Activated CD8-positive, alpha-beta memory T cell treated with anti-CD3 and anti-CD28 coated beads, Interleukin-2, amount 10 ng/mL, durations not matched to agents 7 days and 5 days (primary cell): ENCODE data around the gene FUT4. TPM values are rescaled to one million over a fixed set of nuclear protein-coding genes. Genes with fewer than 3 reads are reported as not detected.
"Not testable (repeated sequence)": the region's sequence is repeated elsewhere in the genome, so short reads cannot be mapped to it uniquely, and the experiment has no call there.

Experiments used
- ATAC-seq: fragments of 150-1000 bp; cut with Tn5 transposase; one replicate; pipeline ENCODE4 v1.10.0; 2021; ENCODE audit warnings: moderate library complexity
- CTCF ChIA-PET: fragments of 350-600 bp; sonication (Branson Sonifier 250); formaldehyde crosslinking; loops from one replicate; lab custom pipeline; 2021; ENCODE audit warnings: antibody characterized with exemption; lab: Charles Lee
- DNase-seq: peaks from one replicate; pipeline ENCODE4 v3.0.0-alpha.2; 2020
- H3K27ac Mint-ChIP-seq: one replicate; pipeline ENCODE4 v1.8.0; 2021; ENCODE audit warnings: mild to moderate bottlenecking, mixed read lengths
- H3K27me3 Mint-ChIP-seq: one replicate; pipeline ENCODE4 v1.8.0; 2021; ENCODE audit warnings: mixed read lengths
- H3K36me3 Mint-ChIP-seq: one replicate; pipeline ENCODE4 v1.8.0; 2021; ENCODE audit warnings: mild to moderate bottlenecking, mixed read lengths
- H3K4me1 Mint-ChIP-seq: one replicate; pipeline ENCODE4 v1.8.0; 2021; ENCODE audit warnings: mixed read lengths
- H3K4me3 Mint-ChIP-seq: one replicate; pipeline ENCODE4 v1.8.0; 2021; ENCODE audit warnings: mild to moderate bottlenecking, moderate library complexity, mixed read lengths
- H3K9me3 Mint-ChIP-seq: one replicate; pipeline ENCODE4 v1.8.0; 2022; ENCODE audit warnings: low read depth, mixed read lengths
- total RNA-seq, 2 experiments: library from RNA; stranded (reverse); gene quantifications; one replicate each; pipeline ENCODE4 v1.2.3, GENCODE V29; 2021

The FUT4 gene, protein sequence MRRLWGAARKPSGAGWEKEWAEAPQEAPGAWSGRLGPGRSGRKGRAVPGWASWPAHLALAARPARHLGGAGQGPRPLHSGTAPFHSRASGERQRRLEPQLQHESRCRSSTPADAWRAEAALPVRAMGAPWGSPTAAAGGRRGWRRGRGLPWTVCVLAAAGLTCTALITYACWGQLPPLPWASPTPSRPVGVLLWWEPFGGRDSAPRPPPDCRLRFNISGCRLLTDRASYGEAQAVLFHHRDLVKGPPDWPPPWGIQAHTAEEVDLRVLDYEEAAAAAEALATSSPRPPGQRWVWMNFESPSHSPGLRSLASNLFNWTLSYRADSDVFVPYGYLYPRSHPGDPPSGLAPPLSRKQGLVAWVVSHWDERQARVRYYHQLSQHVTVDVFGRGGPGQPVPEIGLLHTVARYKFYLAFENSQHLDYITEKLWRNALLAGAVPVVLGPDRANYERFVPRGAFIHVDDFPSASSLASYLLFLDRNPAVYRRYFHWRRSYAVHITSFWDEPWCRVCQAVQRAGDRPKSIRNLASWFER
- total RNA-seq, result 1 to 10 TPM; 5.8 to 6.5 TPM

DNA sequence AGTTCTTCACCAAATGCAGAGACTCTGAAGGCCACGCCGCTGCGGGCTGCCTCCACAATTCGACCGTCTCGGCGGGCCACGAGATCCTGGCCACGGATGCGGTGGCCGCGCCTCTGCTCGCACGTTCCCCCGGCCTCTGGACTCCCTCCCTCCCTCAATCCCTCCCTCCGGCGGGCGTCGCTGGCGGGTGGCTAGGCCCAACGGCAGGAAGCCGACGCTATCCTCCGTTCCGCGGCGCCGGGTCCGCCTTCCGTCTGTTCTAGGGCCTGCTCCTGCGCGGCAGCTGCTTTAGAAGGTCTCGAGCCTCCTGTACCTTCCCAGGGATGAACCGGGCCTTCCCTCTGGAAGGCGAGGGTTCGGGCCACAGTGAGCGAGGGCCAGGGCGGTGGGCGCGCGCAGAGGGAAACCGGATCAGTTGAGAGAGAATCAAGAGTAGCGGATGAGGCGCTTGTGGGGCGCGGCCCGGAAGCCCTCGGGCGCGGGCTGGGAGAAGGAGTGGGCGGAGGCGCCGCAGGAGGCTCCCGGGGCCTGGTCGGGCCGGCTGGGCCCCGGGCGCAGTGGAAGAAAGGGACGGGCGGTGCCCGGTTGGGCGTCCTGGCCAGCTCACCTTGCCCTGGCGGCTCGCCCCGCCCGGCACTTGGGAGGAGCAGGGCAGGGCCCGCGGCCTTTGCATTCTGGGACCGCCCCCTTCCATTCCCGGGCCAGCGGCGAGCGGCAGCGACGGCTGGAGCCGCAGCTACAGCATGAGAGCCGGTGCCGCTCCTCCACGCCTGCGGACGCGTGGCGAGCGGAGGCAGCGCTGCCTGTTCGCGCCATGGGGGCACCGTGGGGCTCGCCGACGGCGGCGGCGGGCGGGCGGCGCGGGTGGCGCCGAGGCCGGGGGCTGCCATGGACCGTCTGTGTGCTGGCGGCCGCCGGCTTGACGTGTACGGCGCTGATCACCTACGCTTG is at the start of gene FUT4:
TSS of gene FUT4 (plus strand) at position 227 of the 951 bp plus-strand sequence. CDS start at position 440, 213 bp downstream.
- H3K27ac Mint-ChIP-seq, result peak within 1 kb of the TSS; percentile 100
- DNase-seq, result peak; percentile 85
- CTCF ChIA-PET, result interaction anchor here (0.8 kb wide), 1 partner anchor 24 kb away, joined by 3 read pairs; no protein-coding TSS in a partner anchor

DNA sequence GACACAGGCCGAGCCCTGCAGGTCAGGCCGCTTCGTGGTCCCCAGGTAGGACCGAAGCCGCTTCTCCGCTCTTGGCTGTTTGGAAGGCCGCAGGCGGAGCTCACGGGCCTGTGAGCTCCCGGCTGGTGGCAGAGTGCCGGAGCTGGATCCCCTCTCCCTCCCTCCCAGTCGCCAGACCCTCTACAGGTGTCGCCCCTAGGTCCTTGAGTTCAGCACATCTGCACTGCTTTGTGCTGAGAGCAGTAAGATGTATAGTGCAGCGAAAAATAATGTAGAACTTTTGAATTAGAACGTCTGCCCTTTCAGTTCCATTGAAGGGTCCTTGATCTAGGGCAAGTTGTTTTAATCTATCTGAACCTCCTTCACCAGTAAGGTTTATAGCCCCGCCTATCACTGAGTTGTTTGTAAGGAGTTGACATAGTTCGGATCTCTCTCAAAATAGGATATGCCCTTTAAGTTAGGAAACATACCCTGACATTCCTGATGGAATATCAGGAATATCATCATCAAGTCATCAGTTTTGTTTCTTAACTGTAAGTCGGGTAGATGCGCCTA is 49.5 kb upstream of the FUT4 start:
- H3K4me3 Mint-ChIP-seq, result peak overlapping the region; percentile 94
- no peaks in the 10 kb centered on the region for H3K9me3 Mint-ChIP-seq
- H3K27ac Mint-ChIP-seq, result peak overlapping the region; percentile 93
- CTCF ChIA-PET, result interaction anchor here (1.0 kb wide), 1 partner anchor 11 kb away, joined by 4 read pairs; no protein-coding TSS in a partner anchor
- peak; percentile 73 for ATAC-seq
- no peak for DNase-seq
- peaks cover 29% of the 10 kb centered on the region for H3K36me3 Mint-ChIP-seq
- peaks cover 33% of the 10 kb centered on the region for H3K4me1 Mint-ChIP-seq
- H3K27me3 Mint-ChIP-seq, result no peaks in the 10 kb centered on the region

More for the DNA sequence above, at the start of gene FUT4:
- Mint-ChIP-seq H3K36me3 (peaks cover 6% of the 10 kb centered on the region), H3K9me3 (no peaks in the 10 kb centered on the region), H3K27me3 (no peaks in the 10 kb centered on the region), H3K4me1 (peaks cover 31% of the 10 kb centered on the region), H3K4me3 (peak within 1 kb of the TSS; percentile 97)
- ATAC-seq, result peak; percentile 85

DNA sequence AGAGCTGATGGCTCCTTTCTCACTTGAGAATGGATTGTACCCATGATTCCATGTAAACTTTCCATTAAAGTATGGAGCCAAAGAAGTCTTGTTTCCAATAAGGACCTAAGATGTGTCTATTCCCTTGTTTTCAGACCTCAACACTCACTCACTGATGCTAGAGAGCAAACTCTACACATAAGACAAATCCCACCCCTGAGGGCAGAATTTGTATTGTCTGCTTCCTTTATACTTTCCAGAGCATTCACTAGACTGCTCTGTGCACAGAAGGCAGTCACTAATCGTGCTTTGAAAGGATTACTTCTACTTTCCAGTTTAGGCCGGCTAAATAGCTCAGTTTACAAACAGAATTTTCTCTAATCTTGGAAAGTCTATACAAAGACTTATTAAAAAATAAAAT is 43.5 kb upstream of the FUT4 start:
- no peak overlapping the region for H3K4me3 Mint-ChIP-seq
- no peaks in the 10 kb centered on the region for H3K9me3 Mint-ChIP-seq
- H3K36me3 Mint-ChIP-seq, result peaks cover 25% of the 10 kb centered on the region
- H3K27me3 Mint-ChIP-seq, result no peaks in the 10 kb centered on the region
- no peak overlapping the region for H3K27ac Mint-ChIP-seq
- DNase-seq (no peak), ATAC-seq (no peak)
- CTCF ChIA-PET, result no interaction called here
- peaks cover 7% of the 10 kb centered on the region for H3K4me1 Mint-ChIP-seq

DNA sequence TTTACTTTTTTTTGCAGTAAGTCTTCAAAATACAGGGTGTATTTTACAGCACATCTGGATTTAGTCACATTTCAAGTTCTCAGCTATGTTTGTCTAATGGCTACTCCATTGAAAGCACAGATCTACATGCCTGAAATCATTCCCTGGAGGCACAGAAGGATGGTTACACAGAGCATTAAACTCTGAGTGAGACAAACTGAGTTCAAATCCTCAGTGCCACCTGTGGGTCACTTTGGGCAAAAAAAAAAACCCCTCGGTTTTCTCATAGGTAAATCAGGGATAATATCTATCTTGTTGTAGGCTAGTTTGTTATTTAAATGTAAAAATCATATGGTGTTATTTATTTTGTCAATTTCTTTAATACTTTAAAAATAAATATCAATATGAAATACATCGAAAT is 42.2 kb upstream of the FUT4 start:
- DNase-seq (no peak), ATAC-seq (no peak)
- H3K4me3 Mint-ChIP-seq, result no peak overlapping the region
- H3K4me1 Mint-ChIP-seq, result peaks cover 2% of the 10 kb centered on the region
- CTCF ChIA-PET, result interaction anchor here (0.7 to 4.8 kb wide), 5 partner anchors 10 to 606 kb away, joined by 3 to 31 read pairs (median 5); partner anchors contain the start of gene C11orf97
- H3K27me3 Mint-ChIP-seq, result no peaks in the 10 kb centered on the region
- H3K36me3 Mint-ChIP-seq, result peaks cover 25% of the 10 kb centered on the region
- H3K27ac Mint-ChIP-seq, result no peak overlapping the region
- no peaks in the 10 kb centered on the region for H3K9me3 Mint-ChIP-seq

DNA sequence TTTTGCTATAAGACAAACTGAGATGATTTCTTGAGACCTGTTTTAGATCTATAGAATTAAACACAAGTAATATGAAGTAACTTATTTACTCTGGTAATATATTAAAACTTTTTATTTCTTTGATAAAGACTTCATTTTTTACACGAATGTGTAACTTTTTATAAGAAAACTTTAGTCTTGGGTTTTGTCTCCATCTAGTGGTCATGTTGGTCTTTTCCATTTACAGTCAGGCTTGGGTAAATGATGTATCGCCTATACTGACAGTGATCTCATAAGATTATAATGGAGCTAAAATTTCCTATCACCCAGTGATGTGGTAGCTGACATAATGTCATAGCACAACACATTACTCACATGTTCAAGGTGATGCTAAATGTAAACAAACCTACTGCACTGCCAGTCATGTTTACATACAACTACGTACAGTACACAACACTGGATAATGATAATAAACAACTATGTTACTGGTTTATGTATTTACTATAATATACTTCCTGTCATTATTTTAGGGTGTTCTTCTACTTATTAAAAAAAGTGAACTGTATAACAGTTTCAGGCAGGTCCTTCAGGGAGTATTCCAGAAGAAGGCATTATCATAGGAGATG is 38.9 kb upstream of the FUT4 start:
- Mint-ChIP-seq H3K9me3 (no peaks in the 10 kb centered on the region), H3K27ac (no peak overlapping the region), H3K4me3 (no peak overlapping the region), H3K27me3 (no peaks in the 10 kb centered on the region), H3K36me3 (peaks cover 3% of the 10 kb centered on the region), H3K4me1 (no peaks in the 10 kb centered on the region)
- ATAC-seq (no peak), DNase-seq (no peak)
- CTCF ChIA-PET, result interaction anchor here (0.9 to 4.8 kb wide), 9 partner anchors 11 to 583 kb away, joined by 3 to 31 read pairs (median 4); partner anchors contain the start of genes ANKRD49 and MRE11

DNA sequence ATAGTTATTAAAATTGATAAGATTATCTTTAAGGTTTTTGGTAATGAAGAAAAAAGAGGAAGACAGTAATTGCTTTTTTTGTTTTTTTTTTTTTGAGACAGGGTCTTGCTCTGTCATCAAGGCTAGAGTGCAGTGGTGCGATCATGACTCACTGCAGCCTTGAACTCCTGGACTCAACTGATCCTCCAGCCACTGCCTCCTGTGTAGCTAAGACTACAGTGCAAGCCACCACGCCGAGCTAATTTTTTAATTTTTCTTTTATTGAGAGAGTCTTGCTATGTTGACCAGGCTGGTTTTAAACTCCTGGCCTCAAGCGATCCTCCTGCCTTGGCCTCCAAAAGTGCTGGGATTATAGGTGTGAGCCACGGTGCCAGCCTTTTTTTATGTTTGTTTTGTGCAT is 37.2 kb upstream of the FUT4 start:
- CTCF ChIA-PET, result interaction anchor here (1.4 kb wide), 1 partner anchor 101 kb away, joined by 3 read pairs; no protein-coding TSS in a partner anchor
- H3K9me3 Mint-ChIP-seq, ATAC-seq, H3K4me3 Mint-ChIP-seq, H3K36me3 Mint-ChIP-seq, H3K4me1 Mint-ChIP-seq, DNase-seq, H3K27ac Mint-ChIP-seq: not testable (repeated sequence)
- H3K27me3 Mint-ChIP-seq, result peaks cover 13% of the 10 kb centered on the region

DNA sequence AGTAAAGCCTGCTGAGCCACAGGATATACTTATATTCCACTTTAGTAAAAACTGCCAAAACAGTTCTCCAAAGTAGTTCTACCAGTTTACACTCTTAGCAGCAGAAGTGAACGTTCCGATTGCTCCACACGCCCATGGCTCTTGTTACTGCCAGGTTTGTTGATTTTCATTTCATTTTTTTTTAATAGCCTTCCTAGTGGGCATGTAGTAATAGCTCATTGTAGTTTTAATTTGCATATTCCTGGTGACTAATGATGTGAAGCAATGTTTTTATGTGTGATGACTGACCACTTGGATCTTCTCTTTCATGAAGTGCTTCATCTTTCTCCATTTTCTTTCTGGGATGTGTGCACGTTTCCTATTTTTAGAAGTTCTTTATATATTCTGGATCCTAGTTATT is 36.2 kb upstream of the FUT4 start:
- ATAC-seq (no peak), DNase-seq (no peak)
- no peak overlapping the region for H3K27ac Mint-ChIP-seq
- CTCF ChIA-PET, result interaction anchor here (0.9 to 2.1 kb wide), 4 partner anchors 9 to 181 kb away, joined by 3 to 5 read pairs (median 4); no protein-coding TSS in a partner anchor
- no peak overlapping the region for H3K4me3 Mint-ChIP-seq
- H3K36me3 Mint-ChIP-seq, result no peaks in the 10 kb centered on the region
- peaks cover 22% of the 10 kb centered on the region for H3K27me3 Mint-ChIP-seq
- H3K9me3 Mint-ChIP-seq, result no peaks in the 10 kb centered on the region
- H3K4me1 Mint-ChIP-seq, result peaks cover 10% of the 10 kb centered on the region

DNA sequence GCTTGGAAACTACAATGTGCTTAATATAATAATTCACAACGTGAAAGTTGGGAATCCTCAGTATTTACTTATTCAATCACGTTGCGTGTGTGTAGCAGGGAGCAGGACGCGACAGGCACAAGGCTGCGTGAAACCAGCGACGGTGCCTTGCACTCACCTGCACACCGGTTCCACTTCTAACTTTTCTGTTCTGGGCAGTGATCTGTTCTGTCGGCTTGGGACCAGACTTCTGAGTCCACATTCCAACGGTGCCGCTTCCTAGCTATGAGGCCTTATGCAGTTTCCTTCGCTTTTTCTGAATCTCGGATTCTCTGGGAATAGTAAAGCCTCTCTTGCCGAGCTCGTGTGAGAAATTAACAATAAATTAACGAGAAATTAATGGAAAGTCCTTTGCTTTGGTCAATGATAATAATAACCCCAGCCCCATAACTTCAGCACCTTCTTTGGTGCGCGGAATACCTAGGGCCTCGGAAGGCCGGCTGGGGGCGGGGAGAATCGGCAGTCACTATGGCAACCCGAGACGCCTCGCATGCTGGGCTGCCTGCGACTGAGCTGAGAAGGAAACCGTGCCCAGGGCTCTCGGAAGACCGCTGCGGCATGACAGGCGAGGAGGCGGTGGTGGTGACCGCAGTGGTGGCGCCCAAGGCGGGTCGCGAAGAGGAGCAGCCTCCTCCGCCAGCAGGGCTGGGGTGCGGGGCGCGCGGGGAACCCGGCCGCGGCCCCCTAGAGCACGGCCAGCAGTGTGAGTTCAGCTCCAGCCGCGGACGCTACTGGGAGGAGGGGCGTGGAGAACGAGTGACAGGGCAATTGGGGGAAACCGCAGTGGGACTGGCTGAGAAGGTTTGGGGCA is 31.6 kb upstream of the FUT4 start, which contains the start of gene C11orf97:
TSS of gene C11orf97 (plus strand) at position 530 of the 850 bp plus-strand sequence. CDS start at position 598, 68 bp downstream.
- DNase-seq (peak; percentile 70), ATAC-seq (peak; percentile 86)
- Mint-ChIP-seq H3K27ac (no peak within 1 kb of the TSS), H3K36me3 (no peaks in the 10 kb centered on the region), H3K4me3 (peak within 1 kb of the TSS; percentile 52), H3K4me1 (peaks cover 16% of the 10 kb centered on the region), H3K9me3 (no peaks in the 10 kb centered on the region), H3K27me3 (peaks cover 46% of the 10 kb centered on the region)
- CTCF ChIA-PET, result interaction anchor here (0.9 to 1.5 kb wide), 4 partner anchors 10 to 788 kb away, joined by 3 to 12 read pairs (median 3); no protein-coding TSS in a partner anchor

DNA sequence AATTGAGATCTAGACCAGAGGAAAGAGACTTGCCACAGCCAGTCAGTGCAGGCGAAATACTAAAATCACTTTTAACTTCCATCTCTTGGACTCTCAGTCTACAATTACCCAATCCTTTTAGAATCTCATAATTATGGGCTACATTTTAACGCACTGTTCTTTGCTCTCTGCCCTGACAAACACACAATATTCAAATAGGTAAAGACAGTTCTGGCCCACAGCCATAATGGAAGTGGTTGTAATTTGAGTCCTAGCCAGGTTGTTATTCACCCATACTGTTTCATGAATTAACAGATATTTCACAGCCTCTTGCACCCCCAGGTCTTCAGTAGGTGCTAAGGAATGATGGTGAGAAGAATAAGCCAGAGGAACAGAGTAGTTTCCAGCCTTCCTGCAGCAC is 30.6 kb upstream of the FUT4 start:
- CTCF ChIA-PET, result interaction anchor here (0.9 to 1.1 kb wide), 2 partner anchors 391 to 789 kb away, joined by 3 read pairs; no protein-coding TSS in a partner anchor
- DNase-seq, result no peak
- Mint-ChIP-seq H3K27me3 (peaks cover 46% of the 10 kb centered on the region), H3K4me1 (peaks cover 16% of the 10 kb centered on the region), H3K36me3 (no peaks in the 10 kb centered on the region), H3K9me3 (no peaks in the 10 kb centered on the region), H3K4me3 (no peak overlapping the region), H3K27ac (no peak overlapping the region)
- no peak for ATAC-seq

DNA sequence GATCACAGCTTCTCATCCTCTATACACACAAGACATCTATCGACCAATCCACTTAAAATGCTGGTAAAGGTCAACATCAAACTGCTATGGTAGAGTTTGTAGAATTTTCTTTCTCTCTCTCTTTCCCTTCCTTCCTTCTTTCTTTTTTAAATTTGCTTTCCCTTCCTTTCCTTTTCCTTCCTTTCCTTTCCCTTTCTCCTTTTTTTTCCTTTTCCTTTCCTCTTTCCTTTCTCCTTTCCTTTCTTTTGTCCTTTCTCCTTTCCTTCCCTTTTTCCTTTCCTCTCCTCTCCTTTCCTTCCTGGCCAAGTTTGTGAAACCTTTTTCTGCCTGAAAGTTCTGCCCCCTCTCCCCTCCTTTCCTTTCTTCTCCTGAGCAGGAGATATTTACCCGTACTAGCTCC is 28.3 kb upstream of the FUT4 start:
- DNase-seq, result no peak
- no peak for ATAC-seq
- H3K27ac Mint-ChIP-seq, result no peak overlapping the region
- no peak overlapping the region for H3K4me3 Mint-ChIP-seq
- no peaks in the 10 kb centered on the region for H3K36me3 Mint-ChIP-seq
- H3K9me3 Mint-ChIP-seq, result no peaks in the 10 kb centered on the region
- CTCF ChIA-PET, result no interaction called here
- peaks cover 43% of the 10 kb centered on the region for H3K27me3 Mint-ChIP-seq
- H3K4me1 Mint-ChIP-seq, result peaks cover 16% of the 10 kb centered on the region

DNA sequence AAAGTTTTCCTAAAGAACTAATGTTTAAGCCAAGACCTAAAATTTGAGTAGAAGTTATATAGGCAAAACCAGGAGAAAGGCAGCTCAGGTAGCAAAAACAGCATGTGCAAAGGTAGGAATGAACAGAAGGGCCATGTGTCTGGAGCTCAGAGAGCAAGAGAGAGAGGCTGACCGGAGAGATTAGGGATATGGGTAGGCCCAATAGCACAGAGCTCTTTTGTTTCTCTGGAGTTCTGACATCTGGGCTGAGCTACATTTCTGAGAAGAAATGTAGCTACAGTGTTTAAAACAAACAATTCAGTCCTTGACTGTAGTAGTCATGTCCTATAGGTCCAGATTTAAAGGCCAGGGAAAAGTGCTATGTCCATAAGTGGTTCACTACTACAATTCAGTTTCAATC is 27.0 kb upstream of the FUT4 start:
- CTCF ChIA-PET, result interaction anchor here (0.6 to 1.1 kb wide), 4 partner anchors 9 to 381 kb away, joined by 3 to 5 read pairs (median 3); no protein-coding TSS in a partner anchor
- Mint-ChIP-seq H3K27ac (no peak overlapping the region), H3K9me3 (no peaks in the 10 kb centered on the region), H3K4me1 (peaks cover 13% of the 10 kb centered on the region), H3K27me3 (peaks cover 31% of the 10 kb centered on the region), H3K36me3 (no peaks in the 10 kb centered on the region), H3K4me3 (no peak overlapping the region)
- DNase-seq (no peak), ATAC-seq (no peak)
